CD14-positive monocyte (primary cell): Measurements from ENCODE around the gene IGF2R. TPM values are rescaled to one million over a fixed set of nuclear protein-coding genes. Genes with fewer than 3 reads are reported as not detected.

ENCODE experiments used
- DNase-seq, 3 donors: peaks; one replicate each; pipeline ENCODE4 v3.0.0-alpha.2; 2011 to 2022
- H2AFZ ChIP-seq: 2 replicates; pipeline ENCODE4 v1.6.0; 2012; ENCODE audit warnings: mild to moderate bottlenecking, low read depth, low read length, inconsistent platforms; ENCODE audit not compliant: insufficient read depth, poor library complexity, severe bottlenecking
- H3K27ac ChIP-seq, 2 donors: 1 replicate in 1 of 2; 2 replicates in 1 of 2; pipeline ENCODE4 v1.5.1; 2012 to 2013; ENCODE audit warnings: low read length in 2 of 2, control low read depth in 1 of 2, inconsistent platforms in 1 of 2, low read depth in 1 of 2, mild to moderate bottlenecking in 1 of 2
- H3K27me3 ChIP-seq, 2 donors: one replicate each; pipeline versions ENCODE4 v1.6.0 to v1.6.1; 2011 to 2013; ENCODE audit warnings: low read length in 2 of 2; ENCODE audit not compliant: control insufficient read depth in 2 of 2, insufficient read depth in 2 of 2
- H3K36me3 ChIP-seq, 2 donors: replicated peaks in 1 of 2; 1 replicate in 1 of 2; 2 replicates in 1 of 2; pipeline versions ENCODE4 v1.5.1 to v1.6.1; 2012 to 2013; ENCODE audit warnings: low read length in 2 of 2, control low read depth in 1 of 2, inconsistent platforms in 1 of 2, mild to moderate bottlenecking in 1 of 2; ENCODE audit not compliant: insufficient read depth in 2 of 2, control insufficient read depth in 1 of 2
- H3K4me1 ChIP-seq, 2 donors: 1 replicate in 1 of 2; 2 replicates in 1 of 2; pipeline versions ENCODE4 v1.5.1 to v1.6.1; 2012 to 2013; ENCODE audit warnings: low read length in 2 of 2, control low read depth in 1 of 2, inconsistent platforms in 1 of 2, mild to moderate bottlenecking in 1 of 2, moderate library complexity in 1 of 2; ENCODE audit not compliant: insufficient read depth in 2 of 2, control insufficient read depth in 1 of 2
- H3K4me2 ChIP-seq: replicated peaks from 2 replicates; pipeline ENCODE3; 2012; ENCODE audit warnings: low read length, moderate library complexity, mild to moderate bottlenecking; ENCODE audit not compliant: poor library complexity, severe bottlenecking; ENCODE audit errors: extremely low read depth
- H3K4me3 ChIP-seq, 3 experiments: fragments of 200-600 bp in 1 of 3; sonication (generic) in 1 of 3; replicated peaks in 1 of 3; 1 replicate in 2 of 3; 2 replicates in 1 of 3; pipeline ENCODE4 v1.5.1; 2011 to 2013; ENCODE audit warnings: low read length in 3 of 3, mild to moderate bottlenecking in 3 of 3, control low read depth in 2 of 3, low read depth in 2 of 3, inconsistent platforms in 1 of 3, moderate library complexity in 1 of 3
- H3K79me2 ChIP-seq: 2 replicates; pipeline ENCODE4 v1.6.0; 2012; ENCODE audit warnings: mild to moderate bottlenecking, control low read depth, inconsistent platforms, low read length, moderate library complexity; ENCODE audit not compliant: insufficient read depth
- H3K9ac ChIP-seq: 2 replicates; pipeline ENCODE4 v1.6.0; 2017; ENCODE audit warnings: low read length, mild to moderate bottlenecking; ENCODE audit not compliant: insufficient read depth, poor library complexity, severe bottlenecking
- H3K9me3 ChIP-seq, 2 donors: replicated peaks in 1 of 2; 1 replicate in 1 of 2; 2 replicates in 1 of 2; pipeline versions ENCODE4 v1.5.1 to v1.6.1; 2012 to 2013; ENCODE audit warnings: low read length in 2 of 2, control low read depth in 1 of 2; ENCODE audit not compliant: control insufficient read depth in 1 of 2, insufficient read depth in 1 of 2
- H4K20me1 ChIP-seq: 2 replicates; pipeline ENCODE4 v1.6.0; 2012; ENCODE audit warnings: mild to moderate bottlenecking, low read length, control low read depth, moderate library complexity; ENCODE audit not compliant: insufficient read depth
- H3K27ac Mint-ChIP-seq, 7 donors: one replicate each; pipeline ENCODE4 v1.8.0; 2020; ENCODE audit warnings: mild to moderate bottlenecking in 7 of 7, mixed read lengths in 7 of 7, moderate library complexity in 6 of 7, inconsistent platforms in 2 of 7
- H3K27me3 Mint-ChIP-seq, 3 donors: one replicate each; pipeline ENCODE4 v1.8.0; 2021 to 2022; ENCODE audit warnings: low read depth in 3 of 3, mild to moderate bottlenecking in 3 of 3, mixed read lengths in 3 of 3, moderate library complexity in 3 of 3, inconsistent platforms in 1 of 3
- H3K36me3 Mint-ChIP-seq, 2 donors: one replicate each; pipeline ENCODE4 v1.8.0; 2020; ENCODE audit warnings: mixed read lengths in 2 of 2, inconsistent platforms in 1 of 2, mild to moderate bottlenecking in 1 of 2
- H3K4me1 Mint-ChIP-seq: one replicate; pipeline ENCODE4 v1.8.0; 2020; ENCODE audit warnings: mild to moderate bottlenecking, mixed read lengths
- H3K4me3 Mint-ChIP-seq, 2 donors: one replicate each; pipeline ENCODE4 v1.8.0; 2020; ENCODE audit warnings: mild to moderate bottlenecking in 2 of 2, mixed read lengths in 2 of 2, moderate library complexity in 1 of 2
- H3K9me3 Mint-ChIP-seq, 7 donors: one replicate each; pipeline ENCODE4 v1.8.0; 2020 to 2022; ENCODE audit warnings: mixed read lengths in 7 of 7, mild to moderate bottlenecking in 6 of 7, moderate library complexity in 6 of 7, inconsistent platforms in 2 of 7
- CTCF ChIP-seq: fragments of 200-600 bp; IDR thresholded peaks from one replicate; pipeline ENCODE4 v1.8.0; 2022; ENCODE audit warnings: antibody characterized with exemption, mild to moderate bottlenecking
- WGBS: methylation state at CpG from one replicate; pipeline ENCODE4 v1.1.5; 2013; ENCODE audit warnings: missing lambda C conversion rate; ENCODE audit not compliant: insufficient coverage; 5-methylcytosine and 5-hydroxymethylcytosine counted together
- intact Hi-C, 2 donors: fragments of 100-400 bp; cut with micrococcal nuclease; formaldehyde crosslinking; loops; one replicate each; pipeline versions ENCODE4 v1.15.0 to v1.15.1; 2023
- polyA plus RNA-seq, 3 donors: library from polyadenylated mRNA; depleted of rRNA in 1 of 3; unstranded in 2 of 3; stranded (reverse) in 1 of 3; fragments of 300-500 nt in 2 of 3; fragments of >200 nt in 1 of 3; fragmentation: Illumina TruSeq in 2 of 3; gene quantifications; 1 replicate in 2 of 3; 2 replicates in 1 of 3; pipeline ENCODE4 v1.2.3, GENCODE V29; 2012 to 2021

IGF2R gene
- polyA plus RNA-seq, 3 donors = 6.9 to 44.8 (median 8.2) TPM

- no peak for TF ChIP-seq CTCF
- H3K9me3 ChIP-seq = no peaks in the 10 kb centered on the region
- 86% methylated on average over 1 of the region's 6 CpGs for WGBS
- intact Hi-C loops = no loop called here
- H3K36me3 ChIP-seq = no peaks in the 10 kb centered on the region
- Mint-ChIP-seq H3K4me3 (no peak overlapping the region), H3K27ac (peak overlapping the region in 1 of 7 donors; percentile 17), H3K36me3 (no peaks in the 10 kb centered on the region), H3K27me3 (peaks cover 10 to 22% (median 12%) of the 10 kb centered on the region in 3 donors), H3K4me1 (no peaks in the 10 kb centered on the region), H3K9me3 (peaks cover 0 to 2% (median 0%) of the 10 kb centered on the region in 7 donors)
- no peak overlapping the region for H2AFZ ChIP-seq
- H3K27me3 ChIP-seq = no peaks in the 10 kb centered on the region
- no peaks in the 10 kb centered on the region for H3K79me2 ChIP-seq
- H3K27ac ChIP-seq = no peak overlapping the region
- H3K4me2 ChIP-seq = no peak overlapping the region
- H3K4me1 ChIP-seq = no peaks in the 10 kb centered on the region
- no peaks in the 10 kb centered on the region for H4K20me1 ChIP-seq
- H3K4me3 ChIP-seq = no peak overlapping the region
- no peak overlapping the region for H3K9ac ChIP-seq
- DNase-seq = no peak
Measured at GRCh38 chr6:160128879-160129516, 160.1 kb downstream of the IGF2R start.

DNA sequence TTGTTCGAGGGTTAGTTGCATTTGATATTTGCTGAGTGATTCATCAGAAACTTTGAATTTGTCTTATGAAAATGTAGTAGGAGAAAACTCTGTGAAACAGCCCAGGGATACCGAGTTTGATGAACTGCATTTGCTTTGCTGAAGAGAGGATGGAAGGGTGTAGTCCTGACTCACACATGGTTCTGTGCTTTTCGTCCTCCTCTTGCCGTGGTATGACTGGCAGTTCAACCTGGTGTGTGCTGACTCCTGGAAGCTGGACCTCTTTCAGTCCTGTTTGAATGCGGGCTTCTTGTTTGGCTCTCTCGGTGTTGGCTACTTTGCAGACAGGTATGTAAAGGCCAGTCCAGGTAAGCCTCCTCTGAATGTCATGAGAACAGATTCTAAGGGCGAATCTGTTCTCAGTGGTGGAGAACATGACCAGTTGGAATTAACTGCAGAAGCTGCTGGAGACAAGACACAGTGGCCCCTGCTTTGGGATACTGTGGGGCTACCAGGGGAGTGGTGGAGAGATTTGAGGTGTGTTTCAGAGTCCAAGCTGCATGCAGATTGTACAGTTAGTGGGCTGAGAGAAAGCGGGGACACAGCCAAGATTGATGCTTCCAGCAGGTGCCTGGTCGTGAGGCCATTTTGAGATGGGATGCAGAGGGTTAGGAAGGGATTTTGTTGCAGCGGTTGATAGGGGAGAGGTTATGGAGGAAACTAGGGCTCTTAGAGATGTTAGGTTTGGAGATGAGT is 161.2 kb downstream of the IGF2R start:
- H3K4me2 ChIP-seq = no peak overlapping the region
- no peak overlapping the region for H3K27ac ChIP-seq
- no peak overlapping the region for H3K27ac Mint-ChIP-seq
- no peaks in the 10 kb centered on the region for H3K4me1 Mint-ChIP-seq
- TF ChIP-seq CTCF = no peak
- peaks cover 0 to 3% (median 0%) of the 10 kb centered on the region in 7 donors for H3K9me3 Mint-ChIP-seq
- no peaks in the 10 kb centered on the region for H3K4me1 ChIP-seq
- H2AFZ ChIP-seq = no peak overlapping the region
- H3K36me3 Mint-ChIP-seq = no peaks in the 10 kb centered on the region
- WGBS = 94% methylated on average over 10 of the region's 10 CpGs
- DNase-seq = no peak
- H3K27me3 ChIP-seq = no peaks in the 10 kb centered on the region
- H3K4me3 ChIP-seq = no peak overlapping the region
- no peaks in the 10 kb centered on the region for H3K9me3 ChIP-seq
- H3K36me3 ChIP-seq = no peaks in the 10 kb centered on the region
- H3K4me3 Mint-ChIP-seq = no peak overlapping the region
- H3K27me3 Mint-ChIP-seq = peaks cover 8 to 20% (median 13%) of the 10 kb centered on the region in 3 donors
- no peaks in the 10 kb centered on the region for H4K20me1 ChIP-seq
- no peak overlapping the region for H3K9ac ChIP-seq
- no peaks in the 10 kb centered on the region for H3K79me2 ChIP-seq
- intact Hi-C loops = no loop called here
